ENCODE results near the gene CEMP1.

CEMP1 gene

DNA sequence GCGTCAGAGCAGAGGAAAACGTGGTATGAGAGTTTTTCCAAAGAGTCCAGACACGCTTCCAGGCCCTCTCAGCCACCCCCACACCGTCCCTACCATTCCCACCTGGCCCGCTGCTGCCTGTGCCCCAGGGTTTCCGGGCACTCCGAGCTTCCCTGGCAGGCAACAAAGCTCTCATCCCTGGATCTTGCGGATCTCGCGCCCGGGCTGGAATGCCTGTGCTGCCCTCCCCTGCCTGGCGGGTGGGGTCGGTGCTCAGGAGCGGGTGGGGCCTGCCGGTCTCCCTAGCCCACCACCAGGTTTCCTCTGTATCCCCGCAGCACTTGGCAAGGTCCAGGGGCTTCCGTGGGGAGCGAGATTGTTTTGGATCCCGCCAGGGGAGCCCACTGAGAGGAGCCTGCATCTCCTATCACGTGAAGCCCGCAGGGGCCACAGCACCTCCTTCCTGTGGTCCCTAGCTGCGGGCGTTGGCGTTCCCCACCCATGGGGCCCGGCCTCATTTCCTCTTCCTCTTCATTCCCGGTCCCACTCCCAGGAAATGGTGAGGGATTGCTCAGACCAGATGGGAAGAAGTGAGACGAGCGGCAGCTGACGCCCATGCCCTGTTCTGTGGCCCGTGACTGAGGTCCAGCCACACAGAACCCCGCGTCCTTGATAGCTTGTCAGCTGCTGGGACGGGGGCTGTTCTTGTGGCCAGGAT lies 45.2 kb downstream of the CEMP1 start:
- TF ChIP-seq, protein P1, sequence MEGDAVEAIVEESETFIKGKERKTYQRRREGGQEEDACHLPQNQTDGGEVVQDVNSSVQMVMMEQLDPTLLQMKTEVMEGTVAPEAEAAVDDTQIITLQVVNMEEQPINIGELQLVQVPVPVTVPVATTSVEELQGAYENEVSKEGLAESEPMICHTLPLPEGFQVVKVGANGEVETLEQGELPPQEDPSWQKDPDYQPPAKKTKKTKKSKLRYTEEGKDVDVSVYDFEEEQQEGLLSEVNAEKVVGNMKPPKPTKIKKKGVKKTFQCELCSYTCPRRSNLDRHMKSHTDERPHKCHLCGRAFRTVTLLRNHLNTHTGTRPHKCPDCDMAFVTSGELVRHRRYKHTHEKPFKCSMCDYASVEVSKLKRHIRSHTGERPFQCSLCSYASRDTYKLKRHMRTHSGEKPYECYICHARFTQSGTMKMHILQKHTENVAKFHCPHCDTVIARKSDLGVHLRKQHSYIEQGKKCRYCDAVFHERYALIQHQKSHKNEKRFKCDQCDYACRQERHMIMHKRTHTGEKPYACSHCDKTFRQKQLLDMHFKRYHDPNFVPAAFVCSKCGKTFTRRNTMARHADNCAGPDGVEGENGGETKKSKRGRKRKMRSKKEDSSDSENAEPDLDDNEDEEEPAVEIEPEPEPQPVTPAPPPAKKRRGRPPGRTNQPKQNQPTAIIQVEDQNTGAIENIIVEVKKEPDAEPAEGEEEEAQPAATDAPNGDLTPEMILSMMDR (conservative IDR thresholded peaks at IDR 0.05), result no peak
- H3K27ac ChIP-seq, result no peak overlapping the region

DNA sequence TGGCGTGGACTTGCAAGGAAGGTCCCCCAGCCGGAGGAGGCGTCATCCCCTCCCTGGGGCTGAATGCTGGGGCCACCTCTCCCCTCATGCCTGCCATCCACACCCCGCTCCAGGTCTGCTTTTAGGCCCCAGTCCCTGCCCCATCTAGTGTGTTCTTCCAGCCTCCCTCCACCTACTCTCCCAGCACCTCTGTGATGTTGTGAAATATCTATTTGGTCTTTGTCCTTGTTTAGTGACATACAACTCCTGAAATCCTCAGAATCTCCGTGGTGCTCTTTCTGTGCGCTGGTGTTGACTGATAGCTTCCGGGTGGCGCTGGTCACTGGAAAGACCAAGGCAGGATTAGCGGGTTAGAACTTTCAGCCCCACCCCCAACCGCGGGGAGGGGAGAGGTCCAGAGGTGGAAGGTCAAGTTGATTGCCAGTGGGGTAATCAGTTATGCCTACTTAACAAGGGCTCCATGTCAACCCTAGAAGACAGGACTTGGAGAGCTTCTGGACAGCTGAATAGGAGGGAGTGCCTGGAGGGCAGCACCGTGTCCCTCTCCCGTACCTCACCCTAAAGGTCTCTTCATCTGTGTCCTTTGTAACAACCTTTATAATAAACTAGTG lies 46.2 kb downstream of the CEMP1 start:
- no peak overlapping the region for H3K27ac ChIP-seq
- TF ChIP-seq, protein P1 (conservative IDR thresholded peaks at IDR 0.05), result no peak

DNA sequence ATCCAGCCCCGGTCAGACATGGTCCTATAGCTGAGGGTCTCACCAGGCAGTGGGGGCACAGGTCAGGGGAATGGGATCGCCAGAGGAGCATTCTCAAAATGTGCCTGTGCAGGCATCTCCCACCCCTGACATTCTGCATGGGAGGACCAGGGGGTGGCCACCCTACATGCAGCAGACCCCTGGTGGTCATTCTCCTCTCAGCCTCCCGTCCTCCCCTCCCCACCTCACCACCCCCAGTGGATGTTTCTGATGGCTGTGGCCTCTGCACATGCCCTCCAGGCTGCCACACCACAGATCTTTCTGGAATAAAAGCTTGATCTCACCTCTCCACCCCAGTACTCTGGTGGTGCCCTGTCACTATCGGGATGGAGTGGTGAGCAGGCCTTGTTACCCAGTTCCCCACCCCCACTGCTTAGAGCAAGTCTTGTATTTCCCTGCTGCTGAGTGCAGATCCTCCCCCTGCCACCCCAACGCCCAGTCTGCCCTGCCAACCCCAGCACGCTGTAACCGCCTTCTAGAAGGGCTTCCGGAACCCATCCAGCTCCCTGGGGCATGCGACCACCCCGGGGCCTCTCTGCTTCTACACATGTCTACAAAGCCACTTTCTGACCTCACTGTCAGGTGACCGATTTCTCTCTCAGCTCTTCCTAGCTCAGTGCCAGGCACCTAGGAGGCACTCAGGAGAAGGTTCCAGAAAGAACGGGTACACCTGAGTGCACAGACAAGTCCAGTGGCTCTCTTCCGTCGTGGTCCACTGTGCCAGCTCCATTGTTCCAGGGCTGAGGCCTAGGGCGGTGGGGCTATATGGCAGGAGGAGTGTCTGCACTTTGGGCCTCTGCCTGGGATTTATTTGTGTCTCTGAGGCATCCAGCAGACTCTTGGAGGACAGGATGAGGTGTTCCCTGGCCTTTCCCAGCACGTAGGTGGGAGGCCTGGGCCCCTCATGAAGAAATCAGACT lies 47.0 kb downstream of the CEMP1 start:
- TF ChIP-seq, protein P1 (conservative IDR thresholded peaks at IDR 0.05), result no peak
- no peak overlapping the region for H3K27ac ChIP-seq

DNA sequence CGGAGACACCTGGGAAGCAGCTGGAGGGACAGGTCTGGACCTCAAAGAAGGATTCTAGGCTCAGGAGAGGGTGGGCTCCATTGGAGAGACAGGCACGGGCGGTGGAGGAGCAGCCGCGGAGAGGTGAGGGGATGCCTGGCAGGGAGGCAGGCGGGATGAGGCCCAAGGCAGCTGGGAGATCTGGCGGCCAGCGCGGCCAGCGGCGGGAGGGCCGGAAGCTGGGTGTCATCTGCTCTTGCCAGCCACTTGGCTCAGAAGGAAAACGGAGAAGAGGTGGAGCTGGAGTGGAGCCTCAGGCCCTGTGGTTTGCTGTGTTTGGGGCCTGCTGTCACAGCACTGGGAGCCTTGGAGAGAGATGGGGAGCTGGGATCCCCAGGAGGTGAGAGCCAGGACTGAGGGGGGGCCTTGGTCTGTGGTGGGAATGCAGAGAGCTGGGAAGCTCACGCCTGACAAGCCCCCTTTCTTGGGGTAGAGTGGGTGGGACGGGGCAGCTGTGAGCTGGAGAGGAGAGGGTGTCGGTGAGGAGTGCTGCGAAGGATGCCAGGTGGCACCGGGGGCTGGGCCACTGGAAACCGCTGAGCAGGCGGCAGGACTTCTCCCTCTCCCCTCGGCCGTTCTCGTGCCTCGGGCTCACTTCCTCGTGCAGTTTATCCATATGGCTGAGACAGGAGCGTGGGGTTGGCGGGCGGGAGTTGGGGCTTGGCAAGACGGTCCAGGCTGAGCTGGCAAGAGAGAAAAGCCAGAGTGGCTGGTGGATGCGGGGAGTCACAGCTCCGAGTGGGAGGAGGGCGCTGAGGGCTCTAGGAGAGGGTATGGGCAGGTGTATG lies 48.3 kb downstream of the CEMP1 start:
- TF ChIP-seq, protein P1 (conservative IDR thresholded peaks at IDR 0.05), result no peak
- H3K27ac ChIP-seq, result no peak overlapping the region

DNA sequence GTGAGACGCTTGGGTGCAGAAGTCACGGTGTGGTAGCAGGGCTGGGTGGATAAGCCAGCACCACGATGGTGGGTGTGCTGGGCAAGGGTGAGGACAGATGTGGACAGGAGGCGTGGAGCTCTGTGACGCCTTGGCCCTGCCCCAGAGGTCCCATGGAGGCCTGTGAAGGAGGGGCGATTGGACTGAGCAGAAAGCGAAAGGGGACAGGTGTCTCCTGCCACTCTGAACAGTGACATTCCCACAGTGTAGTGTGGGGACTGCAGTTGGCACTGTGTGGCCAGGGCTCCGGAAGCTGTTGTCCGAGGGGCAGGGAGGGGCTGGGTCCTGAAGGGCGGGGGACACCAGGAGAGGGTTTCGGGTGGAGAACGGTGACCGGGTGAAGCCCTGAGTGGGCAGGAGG lies 49.0 kb downstream of the CEMP1 start:
- TF ChIP-seq, protein P1 (conservative IDR thresholded peaks at IDR 0.05), result no peak
- no peak overlapping the region for H3K27ac ChIP-seq

DNA sequence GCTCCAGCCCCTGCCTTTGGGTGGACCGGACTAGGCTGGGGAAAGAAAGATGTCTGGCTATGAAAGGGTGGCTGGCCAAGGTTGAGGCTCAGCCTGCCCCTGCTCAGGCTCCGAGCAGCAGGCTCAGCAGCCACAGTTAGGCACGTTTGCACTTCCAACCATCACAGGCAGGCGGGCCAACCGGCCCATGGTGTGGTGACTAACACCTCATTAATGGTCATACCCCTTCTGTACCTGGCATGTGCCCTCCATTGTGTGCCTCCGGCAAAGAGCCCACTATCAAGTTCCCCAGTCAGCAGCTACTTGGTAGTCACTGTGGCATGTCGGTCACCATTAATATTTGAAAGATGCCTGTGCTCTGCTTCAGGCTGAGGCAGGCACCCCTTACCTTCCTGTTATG lies 49.5 kb downstream of the CEMP1 start:
- no peak overlapping the region for H3K27ac ChIP-seq
- TF ChIP-seq, protein P1 (conservative IDR thresholded peaks at IDR 0.05), result no peak
